H9 (cell line): Measurements from ENCODE around the gene TRIM43. TPM values are rescaled to one million over a fixed set of nuclear protein-coding genes. Genes with fewer than 3 reads are reported as not detected.
"Not testable (repeated sequence)": the region's sequence is repeated elsewhere in the genome, so short reads cannot be mapped to it uniquely, and the experiment has no call there.

Experiments used
- DNase-seq: peaks from one replicate; pipeline ENCODE4 v3.0.0-alpha.2; 2017
- H2AFZ ChIP-seq: one replicate; pipeline ENCODE4 v1.6.1; 2013; ENCODE audit warnings: mild to moderate bottlenecking, low read length, control low read depth, moderate library complexity
- H2AK5ac ChIP-seq: 2 replicates; pipeline ENCODE4 v1.6.1; 2013; ENCODE audit warnings: low read length, control low read depth, mixed read lengths; ENCODE audit not compliant: insufficient read length
- H2BK120ac ChIP-seq: one replicate; pipeline ENCODE4 v1.6.1; 2013; ENCODE audit warnings: low read depth, mild to moderate bottlenecking, low read length, control low read depth, inconsistent platforms; ENCODE audit not compliant: poor library complexity, severe bottlenecking
- H2BK12ac ChIP-seq: 2 replicates; pipeline ENCODE4 v1.6.1; 2013; ENCODE audit warnings: low read length, control low read depth, mixed read lengths, low read depth; ENCODE audit not compliant: insufficient read length
- H2BK15ac ChIP-seq: 2 replicates; pipeline ENCODE4 v1.6.1; 2013; ENCODE audit warnings: low read depth, low read length, control low read depth
- H2BK20ac ChIP-seq: one replicate; pipeline ENCODE4 v1.6.1; 2013; ENCODE audit warnings: low read depth, mild to moderate bottlenecking, low read length, control low read depth, inconsistent platforms; ENCODE audit not compliant: poor library complexity, severe bottlenecking
- H2BK5ac ChIP-seq: 2 replicates; pipeline ENCODE4 v1.6.1; 2013; ENCODE audit warnings: low read length, control low read depth, mixed read lengths; ENCODE audit not compliant: insufficient read length
- H3K14ac ChIP-seq: 2 replicates; pipeline ENCODE4 v1.6.1; 2013; ENCODE audit warnings: low read length, control low read depth; ENCODE audit not compliant: insufficient read depth
- H3K18ac ChIP-seq: 2 replicates; pipeline ENCODE4 v1.6.1; 2013; ENCODE audit warnings: low read depth, mild to moderate bottlenecking, mixed read lengths, low read length, control low read depth; ENCODE audit not compliant: insufficient read length
- H3K23ac ChIP-seq: 2 replicates; pipeline ENCODE4 v1.6.1; 2013; ENCODE audit warnings: low read length, control low read depth, mixed read lengths, low read depth; ENCODE audit not compliant: insufficient read length
- H3K23me2 ChIP-seq: 2 replicates; pipeline ENCODE4 v1.6.1; 2013; ENCODE audit warnings: low read depth, mild to moderate bottlenecking, mixed read lengths, low read length, control low read depth; ENCODE audit not compliant: insufficient read length, poor library complexity, severe bottlenecking
- H3K27ac ChIP-seq: 2 replicates; pipeline ENCODE4 v1.5.1; 2013; ENCODE audit warnings: low read length, control low read depth, mixed read lengths, low read depth; ENCODE audit not compliant: insufficient read length
- H3K27me3 ChIP-seq: 2 replicates; pipeline ENCODE4 v1.6.1; 2013; ENCODE audit warnings: low read length, control low read depth, inconsistent platforms; ENCODE audit not compliant: insufficient read depth
- H3K4ac ChIP-seq: 2 replicates; pipeline ENCODE4 v1.6.1; 2013; ENCODE audit warnings: low read depth, mild to moderate bottlenecking, control low read depth, inconsistent platforms, low read length, moderate library complexity
- H3K4me1 ChIP-seq: 2 replicates; pipeline ENCODE4 v1.6.1; 2013; ENCODE audit warnings: low read length, control low read depth, inconsistent platforms; ENCODE audit not compliant: insufficient read depth
- H3K4me2 ChIP-seq: 2 replicates; pipeline ENCODE4 v1.6.1; 2013; ENCODE audit warnings: low read length, control low read depth, mixed read lengths; ENCODE audit not compliant: insufficient read length, insufficient read depth
- H3K56ac ChIP-seq: 2 replicates; pipeline ENCODE4 v1.6.1; 2013; ENCODE audit warnings: low read depth, mild to moderate bottlenecking, mixed read lengths, low read length, control low read depth; ENCODE audit not compliant: insufficient read length
- H3K79me1 ChIP-seq: 2 replicates; pipeline ENCODE4 v1.6.1; 2013; ENCODE audit warnings: low read depth, mild to moderate bottlenecking, moderate library complexity, low read length, control low read depth, inconsistent platforms; ENCODE audit not compliant: insufficient read depth, poor library complexity, severe bottlenecking
- H3K79me2 ChIP-seq: 2 replicates; pipeline ENCODE4 v1.6.1; 2013; ENCODE audit warnings: low read length, control low read depth, inconsistent platforms; ENCODE audit not compliant: insufficient read depth
- H3K9ac ChIP-seq: 2 replicates; pipeline ENCODE4 v1.6.1; 2013; ENCODE audit warnings: low read length, control low read depth, mixed read lengths; ENCODE audit not compliant: insufficient read length; ENCODE audit errors: extremely low read depth
- H3K9me3 ChIP-seq: one replicate; pipeline ENCODE4 v1.6.1; 2013; ENCODE audit warnings: low read depth, low read length, inconsistent platforms; ENCODE audit not compliant: control insufficient read depth
- H3T11ph ChIP-seq: one replicate; pipeline ENCODE4 v1.6.1; 2013; ENCODE audit warnings: mild to moderate bottlenecking, low read length, control low read depth, inconsistent platforms
- H4K20me1 ChIP-seq: one replicate; pipeline ENCODE4 v1.6.1; 2013; ENCODE audit not compliant: control insufficient read depth, insufficient read length, insufficient read depth
- H4K5ac ChIP-seq: 2 replicates; pipeline ENCODE4 v1.6.1; 2013; ENCODE audit warnings: low read depth, mild to moderate bottlenecking, mixed read lengths, low read length, control low read depth; ENCODE audit not compliant: insufficient read length
- H4K8ac ChIP-seq: replicated peaks from 2 replicates; pipeline ENCODE4 v1.6.1; 2013; ENCODE audit warnings: low read length, control low read depth, mixed read lengths, low read depth; ENCODE audit not compliant: insufficient read length
- H4K91ac ChIP-seq: 2 replicates; pipeline ENCODE4 v1.6.1; 2013; ENCODE audit warnings: low read depth, mild to moderate bottlenecking, moderate library complexity, mixed read lengths, low read length, control low read depth; ENCODE audit not compliant: insufficient read length
- H3K27ac Mint-ChIP-seq, 3 experiments: 2 replicates in 2 of 3; 3 replicates in 1 of 3; pipeline ENCODE4 v1.8.0; 2020 to 2021; ENCODE audit warnings: mixed read lengths in 3 of 3, mild to moderate bottlenecking in 1 of 3, moderate library complexity in 1 of 3
- H3K27me3 Mint-ChIP-seq: 2 replicates; pipeline ENCODE4 v1.8.0; 2021; ENCODE audit warnings: low read depth, mild to moderate bottlenecking, moderate library complexity, mixed read lengths
- H3K36me3 Mint-ChIP-seq, 3 experiments: 2 replicates in 2 of 3; 3 replicates in 1 of 3; pipeline ENCODE4 v1.8.0; 2020 to 2021; ENCODE audit warnings: low read depth in 3 of 3, mixed read lengths in 3 of 3; ENCODE audit not compliant: insufficient read depth in 1 of 3
- H3K4me1 Mint-ChIP-seq, 2 experiments: 2 replicates each; pipeline ENCODE4 v1.8.0; 2020; ENCODE audit warnings: mixed read lengths in 2 of 2
- H3K4me3 Mint-ChIP-seq, 2 experiments: 2 replicates in 1 of 2; 3 replicates in 1 of 2; pipeline ENCODE4 v1.8.0; 2020 to 2021; ENCODE audit warnings: mild to moderate bottlenecking in 2 of 2, mixed read lengths in 2 of 2, moderate library complexity in 1 of 2
- H3K9me3 Mint-ChIP-seq, 2 experiments: 2 replicates in 1 of 2; 3 replicates in 1 of 2; pipeline ENCODE4 v1.8.0; 2020; ENCODE audit warnings: mild to moderate bottlenecking in 2 of 2, mixed read lengths in 2 of 2, moderate library complexity in 1 of 2
- WGBS: extraction: QIAGEN DNeasy Blood & Tissue Kit; methylation state at CpG from one replicate; pipeline ENCODE4 v1.1.7; 2013; ENCODE audit warnings: missing lambda C conversion rate, low lambda C conversion rate, mixed read lengths; ENCODE audit not compliant: insufficient read length; ENCODE audit errors: extremely low coverage; 5-methylcytosine and 5-hydroxymethylcytosine counted together
- total RNA-seq: library from RNA; stranded (reverse); gene quantifications from 2 replicates; pipeline ENCODE4 v1.2.1, GENCODE V29; 2021

The TRIM43 gene
- total RNA-seq, 1 experiment from 2014 or later = not detected

DNA sequence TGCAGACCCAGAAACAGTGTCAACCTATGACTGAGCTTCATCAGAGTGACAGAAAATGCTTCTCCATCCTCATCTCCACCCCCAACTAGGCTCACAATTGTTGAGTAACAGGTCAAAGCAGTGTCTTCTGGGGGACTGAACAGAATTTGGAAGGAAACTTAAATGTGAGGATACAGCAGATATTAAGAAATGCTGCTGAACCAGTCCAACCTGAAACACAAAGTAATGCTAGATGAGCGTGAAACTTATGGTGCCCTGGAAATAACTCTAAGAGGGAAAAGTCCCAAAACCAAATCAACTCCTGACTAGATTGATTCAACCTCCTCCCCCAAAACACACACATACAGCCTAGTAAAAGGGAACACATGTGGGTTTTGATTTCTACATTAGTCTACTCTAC is 7.5 kb upstream of the TRIM43 start:
- not testable (repeated sequence) for H3K4me1 ChIP-seq, H4K5ac ChIP-seq, H4K91ac ChIP-seq, H2AFZ ChIP-seq, H4K8ac ChIP-seq, H3K23ac ChIP-seq, H3K23me2 ChIP-seq, H3K27me3 Mint-ChIP-seq, H3K79me2 ChIP-seq, H2BK5ac ChIP-seq, H3K9ac ChIP-seq, H3K4me2 ChIP-seq, H3K79me1 ChIP-seq, DNase-seq, H3K27ac Mint-ChIP-seq, H4K20me1 ChIP-seq, H3K27ac ChIP-seq, H3K18ac ChIP-seq, H3K4me3 Mint-ChIP-seq, H3K9me3 ChIP-seq, H3K4me1 Mint-ChIP-seq, H3T11ph ChIP-seq, H3K36me3 Mint-ChIP-seq, H2BK20ac ChIP-seq, H3K4ac ChIP-seq, H2BK120ac ChIP-seq, H3K27me3 ChIP-seq, H3K56ac ChIP-seq, H2BK15ac ChIP-seq, H2AK5ac ChIP-seq, H3K14ac ChIP-seq, H2BK12ac ChIP-seq
- WGBS = no CpG with 5 or more reads among the region's 1 CpG
- H3K9me3 Mint-ChIP-seq = peaks cover 0 to 20% of the 10 kb centered on the region in 2 experiments; a peak in 2 of 5 replicates

GRCh38 chr2:95589777-95590536 is 1.8 kb upstream of the TRIM43 start:
- H2BK12ac ChIP-seq, H3K56ac ChIP-seq, H3K27me3 ChIP-seq, H4K8ac ChIP-seq, H3K9me3 ChIP-seq, H3K27ac ChIP-seq, H3K79me2 ChIP-seq, H4K5ac ChIP-seq, H3K27ac Mint-ChIP-seq, H2BK20ac ChIP-seq, H3T11ph ChIP-seq, H2AK5ac ChIP-seq, H2BK15ac ChIP-seq, H3K9ac ChIP-seq, H3K23ac ChIP-seq, H3K4me3 Mint-ChIP-seq, H2BK120ac ChIP-seq, H3K23me2 ChIP-seq, DNase-seq, H4K91ac ChIP-seq, H3K27me3 Mint-ChIP-seq, H3K14ac ChIP-seq, H3K4me1 ChIP-seq, H3K4me2 ChIP-seq, H4K20me1 ChIP-seq, H3K36me3 Mint-ChIP-seq, H3K4ac ChIP-seq, H3K4me1 Mint-ChIP-seq, H2AFZ ChIP-seq, H3K18ac ChIP-seq, H3K79me1 ChIP-seq, H2BK5ac ChIP-seq: not testable (repeated sequence)
- WGBS = no CpG with 5 or more reads among the region's 4 CpGs
- H3K9me3 Mint-ChIP-seq = peaks cover 0 to 24% of the 10 kb centered on the region in 2 experiments; a peak in 2 of 5 replicates
